GM23248 (cell line): ENCODE data around the gene UMAD1. TPM values are rescaled to one million over a fixed set of nuclear protein-coding genes. Genes with fewer than 3 reads are reported as not detected.

ENCODE experiments used
- DNase-seq: peaks from one replicate; pipeline ENCODE4 v3.0.0-alpha.2; 2015
- H2AFZ ChIP-seq: fragments of 200-600 bp; sonication (generic); 2 replicates; pipeline ENCODE4 v1.6.1; 2016; ENCODE audit warnings: antibody characterized with exemption
- H3F3A ChIP-seq: fragments of 200-600 bp; sonication (generic); 2 replicates; pipeline ENCODE4 v1.6.1; 2016; ENCODE audit warnings: mild to moderate bottlenecking, antibody characterized with exemption, mixed run types; ENCODE audit not compliant: insufficient read depth
- H3K27ac ChIP-seq: fragments of 200-600 bp; sonication (generic); 2 replicates; pipeline ENCODE4 v1.5.1; 2016; ENCODE audit warnings: mild to moderate bottlenecking
- H3K27me3 ChIP-seq: fragments of 200-600 bp; sonication (generic); replicated peaks from 2 replicates; pipeline ENCODE4 v1.6.1; 2016; ENCODE audit warnings: mild to moderate bottlenecking; ENCODE audit not compliant: insufficient read depth
- H3K36me3 ChIP-seq: fragments of 200-600 bp; sonication (generic); 2 replicates; pipeline ENCODE4 v1.6.1; 2016; ENCODE audit warnings: low read depth, mild to moderate bottlenecking
- H3K4me1 ChIP-seq: fragments of 200-600 bp; sonication (generic); 2 replicates; pipeline ENCODE4 v1.6.1; 2016; ENCODE audit warnings: mild to moderate bottlenecking; ENCODE audit not compliant: insufficient read depth
- H3K4me2 ChIP-seq: fragments of 200-600 bp; sonication (generic); one replicate; pipeline ENCODE4 v1.6.1; 2016; ENCODE audit warnings: mild to moderate bottlenecking; ENCODE audit not compliant: unreplicated experiment
- H3K4me3 ChIP-seq: fragments of 200-600 bp; sonication (generic); 2 replicates; pipeline ENCODE4 v1.5.1; 2016; ENCODE audit warnings: mild to moderate bottlenecking
- H3K79me2 ChIP-seq: fragments of 200-600 bp; sonication (generic); 2 replicates; pipeline ENCODE4 v1.6.1; 2016; ENCODE audit warnings: mild to moderate bottlenecking; ENCODE audit not compliant: insufficient read depth
- H3K9ac ChIP-seq: fragments of 200-600 bp; sonication (generic); 2 replicates; pipeline ENCODE4 v1.6.1; 2016; ENCODE audit warnings: mild to moderate bottlenecking
- H3K9me2 ChIP-seq: fragments of 200-600 bp; sonication (generic); 2 replicates; pipeline ENCODE4 v1.6.1; 2016; ENCODE audit warnings: mixed run types, mild to moderate bottlenecking, moderate library complexity; ENCODE audit not compliant: insufficient read depth
- H3K9me3 ChIP-seq: fragments of 200-600 bp; sonication (generic); one replicate; pipeline ENCODE4 v1.6.1; 2017; ENCODE audit warnings: low read depth
- H4K20me1 ChIP-seq: fragments of 200-600 bp; sonication (generic); 2 replicates; pipeline ENCODE4 v1.6.0; 2016; ENCODE audit not compliant: insufficient read depth
- EZH2 ChIP-seq: fragments of 200-600 bp; sonication (generic); IDR thresholded peaks from 2 replicates; pipeline ENCODE4 v1.6.1; 2018; ENCODE audit warnings: antibody characterized with exemption, mild to moderate bottlenecking; ENCODE audit not compliant: insufficient read depth, poor library complexity, severe bottlenecking
- EZH2phosphoT487 ChIP-seq: fragments of 200-600 bp; sonication (generic); IDR thresholded peaks from 2 replicates; pipeline ENCODE4 v1.6.1; 2018; ENCODE audit warnings: antibody characterized with exemption, moderate library complexity, mild to moderate bottlenecking, low read depth; ENCODE audit not compliant: insufficient read depth
- WGBS, 2 experiments: methylation state at CpG; one replicate each; pipeline ENCODE4 v1.1.6; 2015 to 2017; ENCODE audit warnings: low lambda C conversion rate in 2 of 2, low coverage in 1 of 2; ENCODE audit errors: missing lambda C conversion rate in 2 of 2; 5-methylcytosine and 5-hydroxymethylcytosine counted together
- in situ Hi-C: fragments of 300-500 bp; cut with MboI; formaldehyde crosslinking; loops from 2 replicates; pipeline ENCODE4 v1.15.0; 2020
- polyA plus RNA-seq: library from polyadenylated mRNA; unstranded; fragments of >200 nt; fragmentation: Nextera tagmentation; extraction: Ambion mirVana; gene quantifications from 2 replicates; pipeline ENCODE4 v1.2.1, GENCODE V29; 2016
- total RNA-seq: library from RNA; depleted of rRNA; stranded (reverse); fragments of >200 nt; shearing (Covaris generic); gene quantifications from 2 replicates; pipeline ENCODE4 v1.2.3, GENCODE V29; 2014

Gene UMAD1
- total and polyA plus RNA-seq, 2 experiments from 2014 or later, result 11.8 to 18.6 TPM

- no peak overlapping the region for H3K9ac ChIP-seq
- H3K4me1 ChIP-seq, result 0 out of 2 replicates have a peak, but pooled peaks cover 5% of the 10 kb centered on the region
- H3K9me2 ChIP-seq, result no peaks in the 10 kb centered on the region
- DNase-seq, result no peak
- H4K20me1 ChIP-seq, result no peaks in the 10 kb centered on the region
- H3F3A ChIP-seq, result no peaks in the 10 kb centered on the region
- TF ChIP-seq EZH2phosphoT487 (no peak), EZH2 (no peak)
- H3K4me3 ChIP-seq, result no peak overlapping the region
- H3K79me2 ChIP-seq, result no peaks in the 10 kb centered on the region
- no peak overlapping the region for H3K4me2 ChIP-seq
- H3K27ac ChIP-seq, result no peak overlapping the region
- in situ Hi-C loops, result no loop called here
- H3K27me3 ChIP-seq, result no peaks in the 10 kb centered on the region
- no peaks in the 10 kb centered on the region for H3K36me3 ChIP-seq
- no peak overlapping the region for H2AFZ ChIP-seq
- no peaks in the 10 kb centered on the region for H3K9me3 ChIP-seq
- WGBS, 2 experiments, result 92 to 97% methylated on average over 3 of the region's 3 CpGs
These were observed 133.1 kb downstream of the UMAD1 start for GRCh38 chr7:7773334-7774309.

GRCh38 chr7:7779888-7780287 is 139.3 kb downstream of the UMAD1 start:
- no peak for TF ChIP-seq EZH2phosphoT487
- Histone ChIP-seq H3K4me3 (no peak overlapping the region), H3K4me2 (no peak overlapping the region), H3K9me3 (no peaks in the 10 kb centered on the region), H3K27ac (no peak overlapping the region), H3K9ac (no peak overlapping the region), H3F3A (no peaks in the 10 kb centered on the region), H3K27me3 (no peaks in the 10 kb centered on the region), H4K20me1 (no peaks in the 10 kb centered on the region), H3K9me2 (no peaks in the 10 kb centered on the region), H3K79me2 (no peaks in the 10 kb centered on the region), H3K4me1 (no peaks in the 10 kb centered on the region), H3K36me3 (no peaks in the 10 kb centered on the region), H2AFZ (no peak overlapping the region)
- no peak for DNase-seq
- 81 to 100% methylated on average over 1 of the region's 1 CpG for WGBS, 2 experiments
- in situ Hi-C loops, result no loop called here

GRCh38 chr7:7783001-7783400 is 142.4 kb downstream of the UMAD1 start:
- Histone ChIP-seq H3K27me3 (no peaks in the 10 kb centered on the region), H3K9me3 (no peaks in the 10 kb centered on the region), H3K27ac (no peak overlapping the region), H4K20me1 (no peaks in the 10 kb centered on the region), H3K9ac (no peak overlapping the region), H3K4me1 (no peaks in the 10 kb centered on the region), H3K9me2 (no peaks in the 10 kb centered on the region), H3K79me2 (no peaks in the 10 kb centered on the region), H3F3A (no peaks in the 10 kb centered on the region), H2AFZ (no peak overlapping the region), H3K36me3 (no peaks in the 10 kb centered on the region), H3K4me2 (no peak overlapping the region), H3K4me3 (no peak overlapping the region)
- DNase-seq, result no peak
- 92 to 96% methylated on average over 1 of the region's 1 CpG for WGBS, 2 experiments
- TF ChIP-seq EZH2, result no peak
- no peak for TF ChIP-seq EZH2phosphoT487
- in situ Hi-C loops, result no loop called here

GRCh38 chr7:7785344-7785973 is 144.9 kb downstream of the UMAD1 start:
- in situ Hi-C loops, result no loop called here
- WGBS, 2 experiments, result 91 to 92% methylated on average over 6 of the region's 6 CpGs
- Histone ChIP-seq H3K4me2 (no peak overlapping the region), H4K20me1 (no peaks in the 10 kb centered on the region), H2AFZ (no peak overlapping the region), H3F3A (no peaks in the 10 kb centered on the region), H3K9me3 (no peaks in the 10 kb centered on the region), H3K79me2 (no peaks in the 10 kb centered on the region), H3K27ac (no peak overlapping the region), H3K9me2 (no peaks in the 10 kb centered on the region), H3K4me1 (no peaks in the 10 kb centered on the region), H3K36me3 (no peaks in the 10 kb centered on the region), H3K4me3 (no peak overlapping the region), H3K9ac (no peak overlapping the region), H3K27me3 (no peaks in the 10 kb centered on the region)
- DNase-seq, result no peak
- TF ChIP-seq EZH2 (no peak), EZH2phosphoT487 (no peak)
